Effector CD4-positive, alpha-beta T cell (primary cell): ENCODE data around the gene SAMD4A.

Source experiments
- DNase-seq: peaks from one replicate; pipeline ENCODE4 v3.0.0-alpha.2; 2020

Gene SAMD4A

GRCh38 chr14:54839701-54840119, 272.8 kb downstream of the SAMD4A start:
- no peak for DNase-seq

- no peak for DNase-seq
Observed at GRCh38 chr14:54840336-54840735, 273.4 kb downstream of the SAMD4A start.

DNA sequence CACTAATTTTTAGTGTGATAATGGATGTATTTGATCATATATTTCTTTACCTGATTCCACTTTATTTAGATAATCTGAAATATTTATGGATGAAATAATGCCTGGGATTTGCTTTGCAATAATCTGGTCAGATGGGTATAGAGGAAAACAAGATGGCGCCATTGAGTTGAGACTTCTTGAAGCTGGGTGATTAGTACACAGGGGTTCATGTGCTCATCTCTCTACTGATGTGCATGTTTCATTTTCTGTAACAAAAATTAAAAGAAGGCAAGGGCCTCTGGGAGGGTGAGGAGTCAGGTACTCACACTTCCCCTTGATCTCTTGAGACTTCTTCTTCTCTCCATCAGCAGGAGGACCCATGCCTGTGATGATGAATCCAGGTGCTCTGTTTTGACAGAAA, 273.9 kb downstream of the SAMD4A start:
- no peak for DNase-seq
